ENCODE measurements around the gene TMIGD1.

GRCh38 chr17:30323895-30324319 lies 9.9 kb downstream of the TMIGD1 start:
- TF ChIP-seq POLR2A (IDR thresholded peaks at IDR 0.05) (no peak), CTCF (IDR thresholded peaks at IDR 0.05) (no peak)
